ENCODE measurements around the gene PPFIBP1.
"Not testable (repeated sequence)": the region's sequence is repeated elsewhere in the genome, so short reads cannot be mapped to it uniquely, and the experiment has no call there.

DNA sequence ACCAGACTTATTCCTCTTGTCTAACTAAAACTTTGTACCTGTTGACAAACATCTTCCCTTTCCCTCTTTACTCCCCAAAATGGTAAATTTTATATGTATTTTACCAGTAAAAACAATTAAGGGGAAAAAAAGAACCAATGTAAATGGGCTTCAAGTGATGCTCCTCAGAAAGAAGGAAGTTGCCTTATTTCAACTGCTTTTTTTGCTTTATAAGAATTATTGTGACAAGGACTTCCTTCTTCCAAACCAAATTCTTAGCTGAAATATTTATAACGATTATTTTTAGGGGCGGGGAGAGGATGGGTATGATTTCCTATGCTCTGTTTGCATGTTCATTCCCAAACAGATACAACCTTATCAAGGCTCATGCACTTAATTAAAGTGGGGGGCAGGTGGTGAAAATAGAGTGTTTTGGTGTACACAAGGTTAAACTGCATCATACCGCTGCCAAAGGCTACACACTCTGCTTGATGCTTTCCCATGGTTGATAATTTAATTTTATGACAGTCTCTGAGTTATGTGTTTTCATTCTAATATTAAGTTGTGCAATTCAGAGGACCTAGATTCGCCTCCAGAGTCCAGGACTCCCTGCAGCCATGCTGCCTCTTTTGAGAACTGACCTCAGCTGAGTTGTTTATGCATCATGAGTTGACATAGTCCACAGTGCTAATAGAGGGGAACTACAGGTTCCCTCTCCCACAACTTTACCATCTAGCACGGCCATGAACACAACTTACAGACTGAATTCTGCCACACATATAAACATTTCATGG, 77.2 kb downstream of the PPFIBP1 start:
- TF ChIP-seq, protein P1, sequence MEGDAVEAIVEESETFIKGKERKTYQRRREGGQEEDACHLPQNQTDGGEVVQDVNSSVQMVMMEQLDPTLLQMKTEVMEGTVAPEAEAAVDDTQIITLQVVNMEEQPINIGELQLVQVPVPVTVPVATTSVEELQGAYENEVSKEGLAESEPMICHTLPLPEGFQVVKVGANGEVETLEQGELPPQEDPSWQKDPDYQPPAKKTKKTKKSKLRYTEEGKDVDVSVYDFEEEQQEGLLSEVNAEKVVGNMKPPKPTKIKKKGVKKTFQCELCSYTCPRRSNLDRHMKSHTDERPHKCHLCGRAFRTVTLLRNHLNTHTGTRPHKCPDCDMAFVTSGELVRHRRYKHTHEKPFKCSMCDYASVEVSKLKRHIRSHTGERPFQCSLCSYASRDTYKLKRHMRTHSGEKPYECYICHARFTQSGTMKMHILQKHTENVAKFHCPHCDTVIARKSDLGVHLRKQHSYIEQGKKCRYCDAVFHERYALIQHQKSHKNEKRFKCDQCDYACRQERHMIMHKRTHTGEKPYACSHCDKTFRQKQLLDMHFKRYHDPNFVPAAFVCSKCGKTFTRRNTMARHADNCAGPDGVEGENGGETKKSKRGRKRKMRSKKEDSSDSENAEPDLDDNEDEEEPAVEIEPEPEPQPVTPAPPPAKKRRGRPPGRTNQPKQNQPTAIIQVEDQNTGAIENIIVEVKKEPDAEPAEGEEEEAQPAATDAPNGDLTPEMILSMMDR (IDR thresholded peaks at IDR 0.05; ENCODE audit: low read length): not testable (repeated sequence)
- TF ChIP-seq EZH2phosphoT487 (IDR thresholded peaks at IDR 0.05; ENCODE audit: low read length): not testable (repeated sequence)

All from MM.1S (cell line).